Stimulated activated CD8-positive, alpha-beta memory T cell treated with anti-CD3 and anti-CD28 coated beads, Interleukin-15, amount 100 ng/mL, for 24 hours (primary cell): ENCODE data around the gene FES.
A peak's percentile ranks its signal among the peaks of the same experiment; 100 is the strongest.
"Not testable (repeated sequence)": the region's sequence is repeated elsewhere in the genome, so short reads cannot be mapped to it uniquely, and the experiment has no call there.

Experiments used
- DNase-seq: peaks from one replicate; pipeline ENCODE4 v3.0.0-alpha.2; 2020; ENCODE audit warnings: low read depth

Gene FES

DNA sequence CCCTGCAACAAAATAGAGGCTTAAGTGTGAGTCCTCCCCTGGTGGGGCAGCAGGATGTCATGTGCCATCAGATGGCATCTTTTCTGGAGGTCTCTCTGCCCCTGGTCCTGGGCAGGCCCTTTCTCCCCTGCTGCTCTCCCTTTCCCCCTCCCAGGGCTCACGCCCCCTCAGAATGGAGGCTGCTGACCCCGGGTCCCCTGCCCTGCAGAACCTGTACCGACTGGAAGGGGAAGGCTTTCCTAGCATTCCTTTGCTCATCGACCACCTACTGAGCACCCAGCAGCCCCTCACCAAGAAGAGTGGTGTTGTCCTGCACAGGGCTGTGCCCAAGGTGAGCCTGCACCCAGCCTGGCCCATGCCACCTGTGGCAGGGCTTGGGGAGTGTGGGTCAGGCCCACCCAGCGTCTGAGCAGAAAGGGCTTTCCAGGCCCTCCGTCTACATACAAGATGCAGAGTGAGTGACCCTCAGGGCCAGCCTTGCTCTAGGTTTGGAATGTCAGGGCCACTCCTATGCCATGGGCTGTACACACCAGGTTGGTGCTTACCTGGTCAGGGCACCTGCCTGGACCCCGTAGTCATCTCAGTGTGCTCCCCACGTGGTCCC, 7.1 kb downstream of the FES start:
- DNase-seq = no peak

DNA sequence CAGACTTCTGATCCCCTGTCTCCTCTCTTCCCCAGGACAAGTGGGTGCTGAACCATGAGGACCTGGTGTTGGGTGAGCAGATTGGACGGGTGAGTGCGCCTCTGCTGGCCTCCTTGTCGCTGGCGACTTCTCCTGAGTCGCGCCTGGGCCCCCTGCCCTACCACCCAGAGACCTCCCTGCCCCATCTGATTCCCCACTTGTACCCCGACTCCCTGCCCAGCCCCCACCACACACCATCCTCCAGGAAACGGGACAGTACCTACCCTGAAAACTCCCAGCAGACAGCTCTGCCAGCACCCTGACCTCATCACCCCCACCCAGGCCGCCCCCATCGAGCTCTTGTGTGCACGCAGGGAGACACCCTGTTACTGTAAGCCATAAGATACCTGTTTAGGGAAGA, 7.7 kb downstream of the FES start:
- DNase-seq = no peak

DNA sequence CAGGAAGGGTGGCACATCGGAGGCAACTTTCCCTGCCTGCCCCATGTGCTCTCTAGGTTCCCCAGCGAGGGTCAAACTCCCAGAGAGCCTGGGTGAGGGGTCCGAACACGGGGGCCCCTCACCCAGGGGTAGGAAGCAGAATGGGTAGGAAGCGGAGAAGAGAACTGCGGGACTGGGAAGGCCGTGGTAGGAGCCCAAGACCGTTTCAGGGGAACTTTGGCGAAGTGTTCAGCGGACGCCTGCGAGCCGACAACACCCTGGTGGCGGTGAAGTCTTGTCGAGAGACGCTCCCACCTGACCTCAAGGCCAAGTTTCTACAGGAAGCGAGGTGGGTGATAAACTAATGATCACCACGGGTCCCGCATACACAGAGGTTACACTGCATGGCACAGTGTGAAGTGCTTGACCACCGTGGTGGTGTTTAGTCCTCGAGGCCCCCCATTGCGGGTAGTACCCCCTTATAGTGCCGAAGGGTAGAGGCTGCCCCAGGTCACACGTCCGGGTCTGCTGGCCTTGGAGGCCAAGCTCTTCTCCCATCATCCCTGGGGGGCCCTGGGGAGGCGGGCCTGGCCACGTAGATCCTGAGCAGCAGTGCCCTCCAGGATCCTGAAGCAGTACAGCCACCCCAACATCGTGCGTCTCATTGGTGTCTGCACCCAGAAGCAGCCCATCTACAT, 8.3 kb downstream of the FES start:
- no peak for DNase-seq

GRCh38 chr15:90893175-90894090, 9.1 kb downstream of the FES start:
- DNase-seq = no peak

DNA sequence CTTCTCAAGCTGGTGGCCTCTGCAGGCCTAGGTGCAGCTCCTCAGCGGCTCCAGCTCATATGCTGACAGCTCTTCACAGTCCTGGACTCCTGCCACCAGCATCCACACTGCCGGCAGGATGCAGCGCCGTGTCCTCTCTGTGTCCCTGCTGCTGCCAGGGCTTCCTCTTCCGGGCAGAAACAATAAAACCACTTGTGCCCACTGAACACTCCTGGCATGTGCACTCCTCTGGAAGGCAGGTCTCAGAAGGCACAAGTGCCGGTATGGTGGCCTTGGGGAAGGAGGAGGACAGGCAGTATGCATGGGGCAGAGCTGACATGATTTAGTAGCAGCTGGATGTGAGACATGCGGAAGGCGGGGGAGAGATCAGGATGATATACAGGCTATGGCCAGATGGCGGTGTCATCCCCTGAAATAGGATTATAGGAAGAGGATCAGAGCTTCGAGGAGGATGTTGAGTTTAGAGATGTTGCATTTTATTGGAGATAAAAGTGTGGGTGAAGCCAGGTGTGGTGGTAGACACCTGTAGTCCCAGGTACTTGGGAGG, 11.3 kb downstream of the FES start:
- no peak for DNase-seq

- not testable (repeated sequence) for DNase-seq
Measured at GRCh38 chr15:90897131-90897655, 12.9 kb downstream of the FES start.

GRCh38 chr15:90901175-90902039, 17.1 kb downstream of the FES start:
- DNase-seq = no peak

GRCh38 chr15:90902040-90902839, 17.9 kb downstream of the FES start:
- DNase-seq = peak; percentile 45

GRCh38 chr15:90902840-90903732, 18.8 kb downstream of the FES start, which contains the start of gene MAN2A2:
Gene MAN2A2 (plus strand): TSS chr15:90903302. CDS start chr15:90904208, 906 bp downstream.
- peak; percentile 57 for DNase-seq

DNA sequence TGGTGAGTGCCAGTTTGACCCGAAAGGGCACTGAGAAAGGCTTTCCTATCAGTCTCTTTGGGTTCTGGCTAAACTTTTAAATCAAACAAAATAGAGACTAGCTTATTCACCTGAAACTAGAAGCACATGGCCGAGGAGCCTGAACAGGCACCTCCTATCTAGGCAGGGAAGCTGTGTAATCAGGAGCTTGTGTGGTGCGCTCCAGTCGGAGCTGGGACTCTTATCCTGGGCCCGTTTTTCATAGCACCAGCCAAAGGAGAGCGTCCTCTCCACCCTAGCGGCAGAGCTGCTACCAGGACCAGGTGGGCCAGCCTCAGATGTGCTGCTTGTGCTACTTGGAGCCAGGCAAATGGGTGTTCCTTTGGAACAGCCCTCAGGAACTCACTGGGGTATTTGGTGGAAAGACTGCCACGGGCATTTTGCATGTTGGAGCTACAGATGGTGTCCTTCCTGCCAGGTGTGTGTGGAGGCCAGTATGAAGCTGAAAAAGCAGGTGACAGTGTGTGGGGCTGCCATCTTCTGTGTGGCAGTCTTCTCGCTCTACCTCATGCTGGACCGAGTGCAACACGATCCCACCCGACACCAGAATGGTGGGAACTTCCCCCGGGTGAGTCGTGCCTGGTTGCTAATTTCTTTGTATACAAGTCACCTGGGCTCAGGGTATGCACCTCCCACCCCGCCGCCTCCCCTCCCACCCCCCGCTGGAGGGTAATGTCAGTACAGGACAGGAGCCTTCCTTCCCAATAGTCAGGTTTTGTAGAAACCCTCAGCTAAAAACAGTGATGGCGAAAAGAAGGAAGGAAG, 19.6 kb downstream of the FES start:
- DNase-seq = no peak

GRCh38 chr15:90904746-90905145, 20.4 kb downstream of the FES start:
- DNase-seq = no peak

DNA sequence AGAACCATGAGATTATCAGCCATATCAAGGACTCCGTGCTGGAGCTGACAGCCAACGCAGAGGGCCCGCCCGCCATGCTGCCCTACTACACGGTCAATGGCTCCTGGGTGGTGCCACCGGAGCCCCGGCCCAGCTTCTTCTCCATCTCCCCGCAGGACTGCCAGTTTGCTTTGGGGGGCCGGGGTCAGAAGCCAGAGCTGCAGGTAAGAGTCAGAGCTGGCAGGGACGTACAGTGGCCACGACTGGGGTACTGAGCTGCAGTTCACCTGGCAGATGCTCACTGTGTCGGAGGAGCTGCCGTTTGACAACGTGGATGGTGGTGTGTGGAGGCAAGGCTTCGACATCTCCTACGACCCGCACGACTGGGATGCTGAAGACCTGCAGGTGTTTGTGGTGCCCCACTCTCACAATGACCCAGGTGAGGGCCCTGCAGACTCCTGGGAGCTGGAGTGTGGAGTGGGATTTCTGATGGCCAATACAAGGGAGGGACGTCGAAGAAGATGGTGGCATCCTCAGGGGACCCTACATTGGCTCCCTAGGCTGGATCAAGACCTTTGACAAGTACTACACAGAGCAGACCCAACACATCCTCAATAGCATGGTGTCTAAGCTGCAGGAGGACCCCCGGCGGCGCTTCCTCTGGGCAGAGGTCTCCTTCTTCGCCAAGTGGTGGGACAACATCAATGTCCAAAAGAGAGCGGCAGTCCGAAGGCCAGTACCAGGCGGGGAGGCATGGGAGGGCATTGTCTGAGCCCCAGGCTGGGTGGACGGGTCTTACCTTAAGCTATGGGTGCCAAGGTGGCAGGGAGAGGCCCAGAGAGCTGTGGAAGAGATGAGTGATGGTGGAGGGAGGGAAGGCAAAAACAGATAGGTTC, 21.2 kb downstream of the FES start:
- no peak for DNase-seq

DNA sequence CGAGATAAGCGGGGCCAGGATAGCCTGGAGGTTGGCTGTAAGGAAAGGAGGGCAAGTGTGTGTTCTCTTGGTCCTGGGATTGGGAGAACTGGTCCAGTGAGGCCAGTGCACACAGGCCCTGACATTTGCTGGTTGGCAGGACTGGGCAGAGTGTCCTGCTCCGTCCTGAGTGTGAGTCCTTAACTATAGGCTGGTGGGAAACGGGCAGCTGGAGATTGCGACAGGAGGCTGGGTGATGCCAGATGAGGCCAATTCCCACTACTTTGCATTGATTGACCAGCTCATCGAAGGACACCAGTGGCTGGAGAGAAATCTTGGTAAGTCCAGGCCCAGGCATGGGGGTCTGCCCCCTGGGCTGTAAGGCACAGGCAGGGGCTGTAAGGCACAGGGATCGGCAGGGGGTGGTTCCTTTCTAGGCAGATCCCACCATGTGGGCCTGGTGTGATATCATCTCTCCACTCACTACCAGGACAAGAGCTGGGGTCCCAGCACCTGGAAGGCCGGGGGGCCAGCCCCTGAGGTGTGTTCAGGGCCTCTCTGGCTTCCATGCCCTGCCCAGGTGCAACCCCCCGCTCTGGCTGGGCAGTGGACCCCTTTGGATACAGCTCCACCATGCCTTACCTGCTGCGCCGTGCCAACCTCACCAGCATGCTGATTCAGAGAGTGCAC, 22.0 kb downstream of the FES start:
- DNase-seq = no peak

DNA sequence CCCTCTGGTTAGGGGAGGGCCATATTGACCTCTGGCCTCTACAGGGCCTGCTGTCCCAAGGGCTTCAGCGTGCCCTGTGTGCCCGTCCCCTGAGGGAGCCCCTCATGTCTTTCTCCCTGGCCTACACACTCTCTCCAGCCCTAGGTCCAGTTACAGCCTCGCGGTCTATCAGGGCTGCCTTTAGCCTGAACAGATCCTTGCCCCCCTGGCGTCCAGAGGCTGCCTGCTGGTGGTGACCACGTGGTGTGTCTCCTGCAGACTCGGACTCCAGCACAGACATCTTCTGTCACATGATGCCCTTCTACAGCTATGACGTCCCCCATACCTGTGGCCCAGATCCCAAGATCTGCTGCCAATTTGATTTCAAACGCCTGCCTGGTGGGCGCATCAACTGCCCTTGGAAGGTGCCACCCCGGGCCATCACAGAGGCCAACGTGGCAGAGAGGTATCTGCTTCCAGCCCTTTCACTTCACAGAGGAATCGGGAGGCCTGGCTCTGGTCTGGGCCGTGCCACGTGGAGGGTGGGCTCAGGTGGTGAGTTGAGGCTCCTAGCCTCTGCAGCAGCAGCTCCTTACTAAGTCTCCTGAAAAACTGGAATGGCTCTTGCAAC, 22.9 kb downstream of the FES start:
- no peak for DNase-seq

DNA sequence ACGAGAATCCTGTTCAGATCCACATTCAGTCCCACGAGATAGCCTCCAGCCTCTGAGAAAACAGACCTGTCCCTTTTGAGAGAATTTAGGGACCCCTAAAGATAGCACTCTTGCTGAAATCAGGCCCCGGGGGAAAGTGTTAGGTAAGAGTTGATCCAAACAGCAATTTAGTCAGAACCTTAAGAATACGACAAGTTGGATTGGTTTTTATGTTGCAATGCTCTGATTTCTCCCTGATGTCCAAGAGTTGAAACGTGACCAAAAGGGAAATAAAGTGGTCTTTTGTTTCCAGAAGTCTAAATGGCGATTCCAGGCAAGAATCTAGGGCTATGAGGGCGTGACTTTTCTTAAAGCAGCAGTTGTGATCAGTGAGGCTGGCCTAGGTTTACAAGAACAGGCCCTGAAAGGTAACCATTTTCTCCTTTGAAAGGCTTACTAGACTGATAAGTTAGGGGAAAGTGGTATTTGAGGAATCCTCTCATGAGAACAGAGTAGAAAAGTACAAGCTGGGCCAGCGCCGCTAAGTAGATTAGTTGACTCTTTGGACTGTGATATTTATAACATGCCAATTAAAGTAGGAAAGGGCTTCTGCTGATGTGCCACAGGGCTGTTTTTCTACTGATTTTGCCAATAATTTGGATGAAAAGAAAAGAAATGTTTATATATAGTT, 23.7 kb downstream of the FES start:
- no peak for DNase-seq

- DNase-seq = not testable (repeated sequence)
Measured at GRCh38 chr15:90909449-90909848, 25.1 kb downstream of the FES start.
